ENCODE data around the gene ARID1B.

Gene ARID1B

DNA sequence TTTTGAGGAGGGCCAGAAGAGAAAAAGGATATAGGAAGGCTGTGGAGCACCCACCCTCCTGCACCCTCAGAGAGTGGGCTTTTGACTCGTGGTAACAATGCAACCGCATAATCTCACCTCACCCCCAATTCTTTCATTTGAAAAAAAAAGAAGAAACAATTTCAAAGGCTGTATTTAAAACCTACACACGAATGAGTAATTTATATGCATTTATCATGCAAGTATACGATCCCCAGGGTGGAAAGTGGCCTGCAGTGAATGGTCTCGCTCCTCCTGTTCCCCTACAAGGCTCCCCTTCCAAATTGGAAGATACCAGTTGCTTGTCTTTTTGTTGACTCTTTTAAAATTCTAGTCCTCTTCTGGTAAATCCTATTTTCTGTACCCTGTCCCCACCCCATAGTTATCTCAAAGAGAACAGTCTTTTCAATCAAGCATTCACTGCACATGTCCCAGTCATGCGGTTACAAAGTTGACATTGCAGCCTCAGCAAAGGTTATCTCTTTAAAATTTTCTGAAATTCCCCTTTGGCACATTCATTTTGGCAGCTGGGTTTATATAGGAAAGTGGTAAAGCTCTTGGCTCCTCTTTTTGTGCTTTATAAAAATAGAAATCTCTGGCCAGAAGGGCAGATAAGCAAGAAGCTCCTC is 110.6 kb downstream of the ARID1B start:
- WGBS (ENCODE audit: extremely low coverage, insufficient coverage, insufficient read length): no CpG with 5 or more reads among the region's 6 CpGs
- H3K4me1 ChIP-seq (ENCODE audit: control insufficient read depth in 1 of 2, insufficient read depth in 2 of 2, low read length in 2 of 2): peaks cover 0 to 2% of the 10 kb centered on the region in 2 experiments
- no peak overlapping the region for H2BK12ac ChIP-seq (ENCODE audit: low read length)
- no peak overlapping the region for H4K91ac ChIP-seq (ENCODE audit: low read depth, low read length)
- H2BK5ac ChIP-seq (ENCODE audit: low read depth, low read length, poor library complexity): no peak overlapping the region
- no peak overlapping the region for H2AK5ac ChIP-seq (ENCODE audit: low read length)
- no peaks in the 10 kb centered on the region for H3K36me3 ChIP-seq (ENCODE audit: control insufficient read depth in 1 of 2, insufficient read depth in 2 of 2, low read length in 2 of 2)
- peaks cover 4% of the 10 kb centered on the region for H3K79me2 ChIP-seq (ENCODE audit: control insufficient read depth, insufficient read depth, low read length, poor library complexity)
- H4K12ac ChIP-seq (ENCODE audit: low read depth, low read length): no peak overlapping the region
- H3K4ac ChIP-seq (ENCODE audit: low read depth, low read length): no peak overlapping the region
- H3K79me1 ChIP-seq (ENCODE audit: low read length): no peaks in the 10 kb centered on the region
- no peaks in the 10 kb centered on the region for H3K27me3 ChIP-seq (ENCODE audit: insufficient read depth, low read length)
- H3K18ac ChIP-seq (ENCODE audit: low read length): no peak overlapping the region
- H3K9me3 ChIP-seq (ENCODE audit: insufficient read depth, low read depth, low read length): peaks cover 2% of the 10 kb centered on the region
- no peak overlapping the region for H3K4me2 ChIP-seq (ENCODE audit: low read length)
- H3K23ac ChIP-seq (ENCODE audit: low read length): no peak overlapping the region
- no peak overlapping the region for H3K9ac ChIP-seq (ENCODE audit: low read length)
- no peak overlapping the region for H2BK120ac ChIP-seq (ENCODE audit: insufficient read depth, low read length, poor library complexity)
- H4K8ac ChIP-seq (ENCODE audit: low read depth, low read length): no peak overlapping the region
- no peak overlapping the region for H2AFZ ChIP-seq (ENCODE audit: insufficient read depth, low read length, poor library complexity)
- H3K14ac ChIP-seq (ENCODE audit: low read length): no peak overlapping the region
- H3K27ac ChIP-seq (ENCODE audit: low read depth, low read length): no peak overlapping the region
- no peak for DNase-seq
- H3K4me3 ChIP-seq (ENCODE audit: low read depth, low read length): no peak overlapping the region

DNA sequence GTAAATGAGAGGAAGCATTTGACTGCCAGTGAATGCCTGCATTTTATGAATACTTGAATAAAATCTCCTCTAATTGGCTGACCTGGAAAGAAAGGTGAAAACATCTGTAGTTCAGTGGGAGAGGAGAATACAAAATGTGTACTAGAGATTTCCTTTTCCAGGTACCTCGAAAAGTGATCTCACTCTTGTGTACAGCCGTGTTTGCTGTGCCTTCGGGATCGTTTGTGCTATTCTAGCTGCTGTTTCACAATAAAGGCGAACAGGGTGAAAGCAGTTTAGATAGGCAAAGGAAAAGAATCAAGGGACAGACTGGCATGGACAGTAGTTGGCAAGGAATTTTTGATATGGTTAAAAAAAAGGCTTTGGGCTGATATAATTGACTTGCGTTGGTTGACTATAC is 112.3 kb downstream of the ARID1B start:
- Histone ChIP-seq H3K27me3 (ENCODE audit: insufficient read depth, low read length) (no peaks in the 10 kb centered on the region), H3K4me2 (ENCODE audit: low read length) (no peak overlapping the region), H2AFZ (ENCODE audit: insufficient read depth, low read length, poor library complexity) (no peak overlapping the region), H3K79me1 (ENCODE audit: low read length) (no peaks in the 10 kb centered on the region), H3K4ac (ENCODE audit: low read depth, low read length) (peak overlapping the region; percentile 91), H3K27ac (ENCODE audit: low read depth, low read length) (no peak overlapping the region), H3K79me2 (ENCODE audit: control insufficient read depth, insufficient read depth, low read length, poor library complexity) (peaks cover 1% of the 10 kb centered on the region), H4K91ac (ENCODE audit: low read depth, low read length) (no peak overlapping the region), H2BK12ac (ENCODE audit: low read length) (no peak overlapping the region), H3K14ac (ENCODE audit: low read length) (no peak overlapping the region), H3K23ac (ENCODE audit: low read length) (no peak overlapping the region), H3K4me1 (ENCODE audit: control insufficient read depth in 1 of 2, insufficient read depth in 2 of 2, low read length in 2 of 2) (no peaks in the 10 kb centered on the region), H4K12ac (ENCODE audit: low read depth, low read length) (no peak overlapping the region), H3K18ac (ENCODE audit: low read length) (no peak overlapping the region), H2AK5ac (ENCODE audit: low read length) (no peak overlapping the region), H3K9me3 (ENCODE audit: insufficient read depth, low read depth, low read length) (peaks cover 2% of the 10 kb centered on the region), H4K8ac (ENCODE audit: low read depth, low read length) (no peak overlapping the region), H2BK5ac (ENCODE audit: low read depth, low read length, poor library complexity) (no peak overlapping the region), H2BK120ac (ENCODE audit: insufficient read depth, low read length, poor library complexity) (no peak overlapping the region), H3K4me3 (ENCODE audit: low read depth, low read length) (no peak overlapping the region), H3K36me3 (ENCODE audit: control insufficient read depth in 1 of 2, insufficient read depth in 2 of 2, low read length in 2 of 2) (peaks cover 0 to 1% of the 10 kb centered on the region in 2 experiments), H3K9ac (ENCODE audit: low read length) (no peak overlapping the region)
- WGBS (ENCODE audit: extremely low coverage, insufficient coverage, insufficient read length): no CpG with 5 or more reads among the region's 6 CpGs
- DNase-seq: no peak

DNA sequence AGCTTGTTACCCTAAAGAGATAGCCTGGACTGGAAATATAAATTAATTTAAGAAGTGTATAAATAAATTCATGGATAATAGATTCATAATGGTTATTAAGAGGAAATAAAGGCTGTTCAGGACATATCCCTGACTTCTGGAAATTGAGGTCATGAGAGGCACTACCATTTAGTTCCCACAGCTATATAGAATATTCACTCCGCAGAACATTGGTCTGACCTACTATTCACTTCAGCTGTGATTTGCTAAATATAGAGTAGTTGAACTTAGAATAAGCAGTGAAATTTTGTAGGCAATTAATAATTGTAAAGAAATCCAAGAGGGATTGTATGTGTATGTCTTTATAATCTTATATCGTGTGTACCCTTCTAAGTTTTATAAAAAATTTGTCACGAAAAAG is 112.8 kb downstream of the ARID1B start:
- H4K12ac ChIP-seq (ENCODE audit: low read depth, low read length): no peak overlapping the region
- no peak overlapping the region for H3K14ac ChIP-seq (ENCODE audit: low read length)
- H3K27me3 ChIP-seq (ENCODE audit: insufficient read depth, low read length): no peaks in the 10 kb centered on the region
- H2AK5ac ChIP-seq (ENCODE audit: low read length): no peak overlapping the region
- H3K79me1 ChIP-seq (ENCODE audit: low read length): no peaks in the 10 kb centered on the region
- H2BK12ac ChIP-seq (ENCODE audit: low read length): no peak overlapping the region
- no peak overlapping the region for H3K4me3 ChIP-seq (ENCODE audit: low read depth, low read length)
- H3K4me2 ChIP-seq (ENCODE audit: low read length): no peak overlapping the region
- H3K36me3 ChIP-seq (ENCODE audit: control insufficient read depth in 1 of 2, insufficient read depth in 2 of 2, low read length in 2 of 2): peaks cover 0 to 1% of the 10 kb centered on the region in 2 experiments
- H3K9me3 ChIP-seq (ENCODE audit: insufficient read depth, low read depth, low read length): peaks cover 2% of the 10 kb centered on the region
- DNase-seq: no peak
- H3K4ac ChIP-seq (ENCODE audit: low read depth, low read length): no peak overlapping the region
- no peak overlapping the region for H3K27ac ChIP-seq (ENCODE audit: low read depth, low read length)
- WGBS (ENCODE audit: extremely low coverage, insufficient coverage, insufficient read length): no CpG with 5 or more reads among the region's 3 CpGs
- H2BK5ac ChIP-seq (ENCODE audit: low read depth, low read length, poor library complexity): no peak overlapping the region
- H4K8ac ChIP-seq (ENCODE audit: low read depth, low read length): no peak overlapping the region
- H2AFZ ChIP-seq (ENCODE audit: insufficient read depth, low read length, poor library complexity): no peak overlapping the region
- H3K23ac ChIP-seq (ENCODE audit: low read length): no peak overlapping the region
- no peak overlapping the region for H2BK120ac ChIP-seq (ENCODE audit: insufficient read depth, low read length, poor library complexity)
- no peaks in the 10 kb centered on the region for H3K4me1 ChIP-seq (ENCODE audit: control insufficient read depth in 1 of 2, insufficient read depth in 2 of 2, low read length in 2 of 2)
- peaks cover 1% of the 10 kb centered on the region for H3K79me2 ChIP-seq (ENCODE audit: control insufficient read depth, insufficient read depth, low read length, poor library complexity)
- no peak overlapping the region for H4K91ac ChIP-seq (ENCODE audit: low read depth, low read length)
- H3K9ac ChIP-seq (ENCODE audit: low read length): no peak overlapping the region
- no peak overlapping the region for H3K18ac ChIP-seq (ENCODE audit: low read length)

DNA sequence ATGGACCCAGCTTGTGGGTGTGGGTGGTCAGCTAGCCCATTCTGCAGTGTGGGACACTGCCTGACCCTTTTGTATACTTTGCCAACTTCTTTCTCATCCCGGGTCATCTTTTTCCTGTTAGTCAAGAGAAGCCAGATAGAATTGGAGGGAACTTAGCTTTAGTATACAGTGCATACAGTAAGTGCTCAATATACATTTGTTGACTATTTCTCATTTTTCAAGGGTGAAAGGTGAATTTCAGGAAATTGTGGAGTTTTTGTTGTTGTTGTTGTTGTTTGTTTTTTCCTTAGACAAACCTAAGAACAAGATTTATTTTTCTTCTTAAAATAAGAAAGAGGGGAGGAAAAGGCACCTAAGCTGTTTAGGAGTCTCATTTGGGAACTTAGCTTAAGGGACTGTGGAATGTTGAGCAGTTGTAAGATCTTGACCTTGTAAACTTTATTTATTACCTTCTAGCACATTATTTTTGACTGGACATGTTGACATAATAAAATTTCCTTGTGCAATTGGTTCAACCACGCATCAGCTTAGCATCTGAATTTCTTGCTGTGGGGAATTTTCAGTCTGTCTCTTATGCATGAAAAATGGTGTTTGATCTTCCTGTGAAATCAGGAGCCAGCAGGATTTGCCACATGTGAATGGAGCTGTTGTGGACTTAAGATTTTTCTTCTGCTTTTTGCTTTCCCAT is 113.6 kb downstream of the ARID1B start:
- no CpG with 5 or more reads among the region's 2 CpGs for WGBS (ENCODE audit: extremely low coverage, insufficient coverage, insufficient read length)
- no peaks in the 10 kb centered on the region for H3K4me1 ChIP-seq (ENCODE audit: control insufficient read depth in 1 of 2, insufficient read depth in 2 of 2, low read length in 2 of 2)
- no peak for DNase-seq

More for the DNA sequence above, 113.6 kb downstream of the ARID1B start:
- H3K4me2 ChIP-seq (ENCODE audit: low read length): no peak overlapping the region
- H3K14ac ChIP-seq (ENCODE audit: low read length): no peak overlapping the region
- no peak overlapping the region for H3K4ac ChIP-seq (ENCODE audit: low read depth, low read length)
- H3K9ac ChIP-seq (ENCODE audit: low read length): no peak overlapping the region
- H2BK5ac ChIP-seq (ENCODE audit: low read depth, low read length, poor library complexity): no peak overlapping the region
- H2BK120ac ChIP-seq (ENCODE audit: insufficient read depth, low read length, poor library complexity): no peak overlapping the region
- no peak overlapping the region for H4K12ac ChIP-seq (ENCODE audit: low read depth, low read length)
- H3K79me2 ChIP-seq (ENCODE audit: control insufficient read depth, insufficient read depth, low read length, poor library complexity): peaks cover 4% of the 10 kb centered on the region
- no peak overlapping the region for H2AFZ ChIP-seq (ENCODE audit: insufficient read depth, low read length, poor library complexity)
- no peak overlapping the region for H2AK5ac ChIP-seq (ENCODE audit: low read length)
- no peak overlapping the region for H3K4me3 ChIP-seq (ENCODE audit: low read depth, low read length)
- peaks cover 2% of the 10 kb centered on the region for H3K9me3 ChIP-seq (ENCODE audit: insufficient read depth, low read depth, low read length)
- no peak overlapping the region for H2BK12ac ChIP-seq (ENCODE audit: low read length)
- H3K23ac ChIP-seq (ENCODE audit: low read length): no peak overlapping the region
- no peak overlapping the region for H3K18ac ChIP-seq (ENCODE audit: low read length)
- no peaks in the 10 kb centered on the region for H3K27me3 ChIP-seq (ENCODE audit: insufficient read depth, low read length)
- no peak overlapping the region for H3K27ac ChIP-seq (ENCODE audit: low read depth, low read length)
- no peak overlapping the region for H4K8ac ChIP-seq (ENCODE audit: low read depth, low read length)
- no peak overlapping the region for H4K91ac ChIP-seq (ENCODE audit: low read depth, low read length)
- peaks cover 0 to 1% of the 10 kb centered on the region in 2 experiments for H3K36me3 ChIP-seq (ENCODE audit: control insufficient read depth in 1 of 2, insufficient read depth in 2 of 2, low read length in 2 of 2)
- no peaks in the 10 kb centered on the region for H3K79me1 ChIP-seq (ENCODE audit: low read length)

Measured in trophoblast cell (in vitro differentiated cells and primary cell).